OCI-LY7 (cell line): ENCODE data around the gene TPM1.

Source experiments
- EZH2phosphoT487 ChIP-seq: fragments of 200-600 bp; sonication (generic); IDR thresholded peaks from 2 replicates; pipeline ENCODE4 v1.6.1; 2018; ENCODE audit warnings: low read depth, borderline replicate concordance, mild to moderate bottlenecking, mixed run types, antibody characterized with exemption, low read length, moderate library complexity, mixed read lengths
- TF ChIP-seq, protein P1 (sequence below): fragments of 200-600 bp; sonication (generic); conservative IDR thresholded peaks from 2 replicates; pipeline ENCODE4 v1.5.1; 2014; ENCODE audit warnings: mild to moderate bottlenecking, antibody characterized with exemption, low read length, moderate library complexity, mixed read lengths

DNA sequence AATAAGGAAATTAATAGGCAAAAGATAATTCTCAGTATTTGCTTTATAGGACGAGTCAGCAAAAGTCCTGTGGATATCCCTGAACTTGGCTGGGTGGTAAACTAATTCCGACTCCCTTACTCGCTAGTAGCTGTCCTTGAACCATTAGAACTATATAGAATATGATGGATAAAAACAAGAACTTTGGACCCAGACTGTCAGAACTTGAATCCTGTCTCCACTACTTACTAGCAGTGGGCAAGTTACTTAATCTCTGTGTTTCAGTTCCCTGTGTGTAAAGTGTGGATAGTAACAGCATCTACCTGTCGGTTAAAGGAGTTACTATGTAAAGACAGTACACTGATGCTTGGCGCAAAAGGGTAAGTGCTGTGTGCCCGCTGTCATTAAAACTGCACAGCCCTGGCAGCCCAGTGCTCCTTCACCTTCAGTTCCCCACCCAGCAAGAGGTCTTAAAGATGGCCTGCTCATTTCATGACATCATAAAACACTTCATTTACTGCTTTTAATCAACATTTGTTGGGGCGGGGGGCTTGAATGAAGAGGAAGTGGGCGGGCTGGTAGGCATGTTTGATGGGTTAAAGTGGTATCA is 7.3 kb downstream of the TPM1 start:
- TF ChIP-seq, protein P1, sequence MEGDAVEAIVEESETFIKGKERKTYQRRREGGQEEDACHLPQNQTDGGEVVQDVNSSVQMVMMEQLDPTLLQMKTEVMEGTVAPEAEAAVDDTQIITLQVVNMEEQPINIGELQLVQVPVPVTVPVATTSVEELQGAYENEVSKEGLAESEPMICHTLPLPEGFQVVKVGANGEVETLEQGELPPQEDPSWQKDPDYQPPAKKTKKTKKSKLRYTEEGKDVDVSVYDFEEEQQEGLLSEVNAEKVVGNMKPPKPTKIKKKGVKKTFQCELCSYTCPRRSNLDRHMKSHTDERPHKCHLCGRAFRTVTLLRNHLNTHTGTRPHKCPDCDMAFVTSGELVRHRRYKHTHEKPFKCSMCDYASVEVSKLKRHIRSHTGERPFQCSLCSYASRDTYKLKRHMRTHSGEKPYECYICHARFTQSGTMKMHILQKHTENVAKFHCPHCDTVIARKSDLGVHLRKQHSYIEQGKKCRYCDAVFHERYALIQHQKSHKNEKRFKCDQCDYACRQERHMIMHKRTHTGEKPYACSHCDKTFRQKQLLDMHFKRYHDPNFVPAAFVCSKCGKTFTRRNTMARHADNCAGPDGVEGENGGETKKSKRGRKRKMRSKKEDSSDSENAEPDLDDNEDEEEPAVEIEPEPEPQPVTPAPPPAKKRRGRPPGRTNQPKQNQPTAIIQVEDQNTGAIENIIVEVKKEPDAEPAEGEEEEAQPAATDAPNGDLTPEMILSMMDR = no peak
- no peak for TF ChIP-seq EZH2phosphoT487
